Embryonic facial prominence (tissue), 1 donor: ENCODE data around the gene NCMAP.
"Not testable (repeated sequence)": the region's sequence is repeated elsewhere in the genome, so short reads cannot be mapped to it uniquely, and the experiment has no call there.

ENCODE experiments used
- DNase-seq: peaks from one replicate; pipeline ENCODE4 v3.0.0-alpha.2; 2016; ENCODE audit errors: extremely low spot score

The NCMAP gene

DNA sequence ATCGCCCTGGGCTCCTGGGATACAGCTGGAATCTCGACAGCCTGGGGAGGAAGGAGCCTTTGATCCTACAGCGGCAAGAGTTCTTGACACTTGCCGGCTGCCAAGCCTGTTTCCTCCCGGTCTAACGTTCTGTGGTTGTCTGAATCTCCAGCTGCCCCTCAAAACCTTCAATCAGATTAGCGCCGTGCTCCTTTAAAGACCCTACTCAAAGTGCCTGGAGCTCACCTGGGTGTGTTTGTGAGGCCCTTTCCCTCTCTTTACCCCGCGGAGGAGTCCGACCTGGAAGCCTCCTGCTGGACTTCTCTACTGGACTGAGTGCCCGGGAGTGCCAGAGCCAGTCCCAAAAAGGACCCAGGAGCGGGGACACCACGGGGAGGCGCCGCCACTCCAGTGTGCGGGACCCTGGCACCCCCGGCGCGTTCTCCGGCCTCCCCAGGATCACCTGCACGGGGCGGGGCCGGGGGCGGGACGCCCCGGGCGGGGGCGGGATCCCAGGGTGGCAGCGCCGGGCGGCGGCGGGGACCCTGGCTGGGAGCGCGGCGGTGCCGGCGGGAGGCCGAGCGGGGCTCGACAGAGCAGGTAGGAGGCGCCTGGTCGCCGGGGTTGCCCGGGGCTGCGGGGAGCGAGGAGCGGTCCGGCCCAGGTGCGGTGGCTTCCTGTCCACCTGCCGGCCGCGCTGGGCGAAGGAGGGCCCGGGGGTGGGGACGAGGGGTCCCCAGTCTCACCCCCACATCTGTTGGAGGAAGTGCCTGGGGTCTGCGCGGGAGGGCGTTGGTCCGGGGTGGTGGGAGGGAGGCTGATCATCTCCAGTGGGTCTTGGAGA is at the start of gene NCMAP:
TSS of gene NCMAP (plus strand) at position 497 of the 823 bp plus-strand sequence. CDS start 39,344 bp downstream, outside the sequence.
- DNase-seq, result no peak

GRCh38 chr1:24506691-24507381 is 49.1 kb upstream of the NCMAP start:
- DNase-seq, result no peak

GRCh38 chr1:24507405-24507804 is 48.5 kb upstream of the NCMAP start:
- no peak for DNase-seq

GRCh38 chr1:24508911-24509310 is 47.0 kb upstream of the NCMAP start:
- no peak for DNase-seq

DNA sequence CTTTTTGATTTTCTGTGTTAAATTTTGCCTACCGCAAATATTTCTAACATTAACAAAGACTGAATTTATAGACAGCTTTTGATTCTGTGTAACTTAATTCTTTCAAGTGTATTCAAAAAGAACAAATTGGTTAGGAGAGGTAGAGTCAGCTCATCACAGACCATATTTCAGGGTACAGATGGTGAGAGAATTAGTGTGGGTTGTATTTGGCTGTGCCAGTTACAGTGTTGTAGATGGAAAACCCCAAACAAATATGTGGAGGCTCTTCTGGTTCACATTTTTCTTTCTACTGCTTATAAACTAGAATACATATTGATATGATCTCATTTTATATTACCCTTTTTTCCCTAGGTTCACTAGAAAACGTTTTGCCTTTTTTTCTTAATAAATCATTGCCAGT is 42.2 kb upstream of the NCMAP start:
- DNase-seq, result no peak

GRCh38 chr1:24514946-24515345 is 40.9 kb upstream of the NCMAP start:
- DNase-seq, result no peak

GRCh38 chr1:24515671-24516209 is 40.1 kb upstream of the NCMAP start:
- not testable (repeated sequence) for DNase-seq

- no peak for DNase-seq
These were observed 39.4 kb upstream of the NCMAP start for GRCh38 chr1:24516506-24516905.

- DNase-seq, result no peak
These were observed 38.0 kb upstream of the NCMAP start for GRCh38 chr1:24517898-24518297.

- not testable (repeated sequence) for DNase-seq
These were observed 35.6 kb upstream of the NCMAP start for GRCh38 chr1:24520282-24520681.

DNA sequence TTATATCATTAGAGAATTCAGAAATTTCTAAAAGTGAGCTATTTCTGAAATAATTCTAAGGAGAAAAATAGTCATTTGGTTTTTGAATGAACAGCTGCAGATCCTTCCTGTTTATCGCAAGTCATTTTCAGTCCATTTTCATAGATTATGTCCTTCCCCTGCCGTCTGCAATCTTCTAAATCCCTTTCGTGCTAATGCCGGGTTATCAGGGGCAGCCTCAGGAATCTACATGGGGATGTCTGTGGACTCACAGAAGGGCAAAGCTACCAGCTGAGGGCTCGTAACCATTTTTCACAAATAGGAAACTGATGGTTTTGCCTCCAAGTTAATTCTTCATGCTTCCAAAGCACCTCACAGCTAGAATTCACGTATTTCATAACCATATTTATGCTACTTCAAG is 30.3 kb upstream of the NCMAP start:
- no peak for DNase-seq

DNA sequence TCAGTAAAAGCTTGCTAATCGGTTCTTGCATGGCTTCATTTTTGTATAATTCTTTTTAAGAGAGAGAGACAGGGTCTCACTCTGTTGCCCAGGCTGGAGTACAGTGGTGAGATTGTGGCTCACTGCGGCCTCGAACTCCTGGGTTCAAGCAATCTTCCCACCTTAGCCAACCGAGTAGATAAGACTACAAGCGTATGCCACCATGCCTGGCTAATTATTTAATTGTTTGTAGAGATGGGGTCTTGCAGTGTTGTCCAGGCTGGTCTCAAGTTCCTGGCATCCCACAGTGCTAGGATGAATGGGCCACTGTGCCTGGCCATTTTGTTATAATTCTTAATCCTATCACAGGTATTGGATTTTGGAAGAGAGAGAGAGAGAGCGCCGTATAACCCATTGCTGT is 29.8 kb upstream of the NCMAP start:
- DNase-seq, result no peak

GRCh38 chr1:24526940-24527542 is 28.8 kb upstream of the NCMAP start:
- no peak for DNase-seq

DNA sequence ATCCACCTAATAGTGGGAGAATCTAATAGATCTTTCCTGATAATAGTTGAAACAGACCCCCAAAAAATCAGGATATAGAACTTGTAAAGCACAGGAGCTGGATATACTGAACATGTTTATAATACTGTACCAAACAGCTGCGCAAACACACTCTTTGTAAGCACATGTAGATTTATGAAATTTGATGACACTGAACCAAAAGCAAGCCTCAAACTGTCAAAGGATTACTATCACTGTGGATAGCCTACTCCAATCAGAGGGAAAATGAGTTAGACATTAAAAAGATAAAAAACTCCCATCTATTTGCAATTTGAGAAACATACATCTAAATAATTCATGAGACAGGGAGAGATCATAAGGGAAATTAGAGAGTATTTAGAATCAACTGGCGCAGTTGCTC is 27.1 kb upstream of the NCMAP start:
- no peak for DNase-seq

DNA sequence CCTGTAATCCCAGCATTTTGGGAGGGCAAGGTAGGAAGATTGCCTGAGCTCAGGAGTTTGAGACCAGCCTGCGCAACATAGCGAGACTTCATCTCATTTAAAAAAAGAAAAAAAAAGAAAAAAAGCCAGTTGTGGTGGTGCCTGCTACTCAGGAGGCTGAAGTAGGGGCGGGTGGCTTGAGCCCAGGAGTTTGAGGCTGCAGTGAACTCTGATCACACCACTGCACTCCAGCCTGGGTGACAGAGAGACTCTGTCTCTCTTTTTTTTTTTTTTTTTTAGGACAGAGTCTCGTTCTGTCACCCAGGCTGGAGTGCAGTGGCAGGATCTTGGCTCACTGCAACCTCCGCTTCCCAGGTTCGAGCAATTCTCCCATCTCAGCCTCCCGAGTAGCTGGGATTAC is 26.6 kb upstream of the NCMAP start:
- DNase-seq, result not testable (repeated sequence)

DNA sequence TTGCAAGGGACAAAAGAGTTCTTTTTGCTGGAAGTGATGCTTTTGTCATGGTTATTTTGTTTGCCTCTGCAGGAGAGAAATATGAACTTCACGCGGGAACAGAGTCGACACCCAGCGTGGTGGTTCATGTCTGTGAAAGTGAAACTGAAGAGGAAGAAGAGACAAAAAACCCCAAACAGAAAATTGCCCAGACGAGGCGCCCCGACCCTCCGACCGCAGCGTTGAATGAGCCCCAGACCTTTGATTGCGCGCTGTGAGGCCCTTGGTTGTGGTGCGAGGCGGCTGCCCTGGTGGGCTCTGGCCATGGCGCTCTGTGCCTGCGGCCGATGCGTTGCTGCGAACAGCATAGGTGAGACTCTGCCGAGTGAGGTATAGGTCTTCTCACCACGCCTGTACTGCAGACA is 20.9 kb upstream of the NCMAP start:
- no peak for DNase-seq

DNA sequence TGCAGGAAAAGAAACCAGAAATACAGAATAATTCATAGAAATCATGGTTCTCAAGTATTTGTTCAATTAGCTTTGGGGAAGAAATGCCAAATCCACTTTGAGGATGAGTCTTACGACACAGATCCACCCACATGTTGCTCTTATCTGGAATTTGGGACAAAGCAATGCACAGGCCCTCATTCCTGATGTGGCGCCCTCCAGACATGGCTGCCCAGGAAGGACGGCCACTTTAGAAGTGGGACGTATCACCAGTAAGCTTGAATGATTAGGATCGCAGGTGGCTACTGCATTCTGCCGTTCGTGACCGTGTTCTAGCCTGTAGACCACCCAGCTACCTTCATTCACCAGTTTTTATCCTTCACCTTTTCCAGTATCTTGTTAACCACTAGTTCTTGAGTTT is 20.1 kb upstream of the NCMAP start:
- DNase-seq, result no peak

DNA sequence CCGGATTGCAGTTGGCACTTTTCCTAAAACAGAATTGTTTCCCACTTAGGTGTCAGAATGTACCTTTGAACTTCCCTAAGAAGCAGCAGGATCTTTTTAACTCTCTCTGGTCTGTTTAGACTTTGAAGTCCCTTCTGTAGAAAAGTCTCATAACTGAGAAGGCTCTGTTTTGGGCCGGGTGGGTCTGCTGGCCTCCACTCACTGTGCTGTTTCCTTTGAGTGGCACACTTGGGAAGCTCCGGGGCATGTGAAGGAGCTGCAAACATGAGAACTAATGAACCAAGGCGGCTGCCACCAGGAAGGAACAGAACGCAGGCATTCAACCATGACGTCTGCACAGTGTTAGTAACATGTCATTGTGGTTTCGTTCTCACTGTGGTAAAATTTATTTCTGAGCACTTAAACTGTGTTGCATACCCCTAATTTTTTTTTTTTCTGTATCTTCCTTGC is 19.5 kb upstream of the NCMAP start:
- DNase-seq, result no peak

DNA sequence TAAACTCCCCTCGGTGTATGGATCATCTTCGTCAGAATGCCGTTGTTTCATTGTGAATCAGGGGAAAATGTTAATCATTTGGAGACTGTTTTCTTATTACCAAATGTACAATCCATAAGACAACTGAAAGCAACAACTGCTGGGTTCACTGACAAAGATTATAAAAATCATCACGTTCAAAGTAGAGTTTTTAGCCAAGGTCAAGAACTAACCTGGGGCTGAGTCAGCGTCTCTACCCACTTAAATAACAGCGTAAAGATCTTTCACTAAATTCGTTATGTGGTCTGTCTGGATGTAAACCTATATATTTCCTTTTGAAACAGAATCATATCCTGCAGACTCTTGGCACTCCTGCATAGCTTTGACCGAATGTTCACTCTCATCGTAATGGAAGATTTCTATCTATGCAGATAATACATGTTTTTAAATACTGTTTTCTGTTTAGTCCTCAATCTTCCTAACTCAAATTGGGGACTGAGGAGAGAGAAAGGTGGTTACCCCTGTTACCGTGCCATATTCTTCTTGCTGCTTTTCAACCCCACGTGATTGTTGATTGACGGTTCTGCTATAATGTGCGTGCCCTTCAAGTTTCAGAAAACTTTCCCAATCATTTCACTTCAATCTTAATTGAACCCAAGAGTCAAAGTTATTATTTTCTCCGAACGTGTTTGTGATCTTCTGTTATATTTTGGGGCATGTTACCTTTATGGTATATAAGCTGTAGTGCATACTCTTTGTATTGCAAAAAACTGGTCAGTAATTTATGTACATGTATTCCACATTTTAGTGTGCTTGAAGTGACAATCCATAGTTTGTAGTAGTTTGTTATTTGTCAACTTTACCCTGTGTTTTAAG is 15.6 kb upstream of the NCMAP start:
- no peak for DNase-seq

GRCh38 chr1:24540906-24541710 is 14.8 kb upstream of the NCMAP start:
- DNase-seq, result no peak
